ENCODE measurements around the gene SRGAP3. TPM values are rescaled to one million over a fixed set of nuclear protein-coding genes. Genes with fewer than 3 reads are reported as not detected.

Gene SRGAP3
- polyA plus RNA-seq, 3 donors: 0.27 to 1.3 (median 0.87) TPM

GRCh38 chr3:9216736-9217135 is 32.7 kb downstream of the SRGAP3 start:
- Histone ChIP-seq H2AFZ (ENCODE audit: insufficient read depth, low read depth, low read length, poor library complexity, severe bottlenecking) (no peak overlapping the region), H4K20me1 (ENCODE audit: insufficient read depth, low read length) (no peaks in the 10 kb centered on the region), H3K9ac (ENCODE audit: insufficient read depth, low read length, poor library complexity, severe bottlenecking) (no peak overlapping the region), H3K27ac (ENCODE audit: low read depth in 1 of 2, low read length in 2 of 2) (no peak overlapping the region), H3K9me3 (replicated peaks in 1 of 2; ENCODE audit: control insufficient read depth in 1 of 2, insufficient read depth in 1 of 2, low read length in 2 of 2) (no peaks in the 10 kb centered on the region), H3K36me3 (replicated peaks in 1 of 2; ENCODE audit: control insufficient read depth in 1 of 2, insufficient read depth in 2 of 2, low read length in 2 of 2) (no peaks in the 10 kb centered on the region), H3K4me1 (ENCODE audit: control insufficient read depth in 1 of 2, insufficient read depth in 2 of 2, low read length in 2 of 2) (no peaks in the 10 kb centered on the region), H3K27me3 (ENCODE audit: control insufficient read depth in 2 of 2, insufficient read depth in 2 of 2, low read length in 2 of 2) (no peaks in the 10 kb centered on the region), H3K79me2 (ENCODE audit: insufficient read depth, low read length) (no peaks in the 10 kb centered on the region), H3K4me2 (replicated peaks; ENCODE audit: extremely low read depth, low read length, poor library complexity, severe bottlenecking) (no peak overlapping the region), H3K4me3 (replicated peaks in 1 of 3; ENCODE audit: low read depth in 2 of 3, low read length in 3 of 3) (no peak overlapping the region)
- H3K27ac Mint-ChIP-seq: peak overlapping the region in 1 of 7 donors; percentile 5
- TF ChIP-seq, protein P1, sequence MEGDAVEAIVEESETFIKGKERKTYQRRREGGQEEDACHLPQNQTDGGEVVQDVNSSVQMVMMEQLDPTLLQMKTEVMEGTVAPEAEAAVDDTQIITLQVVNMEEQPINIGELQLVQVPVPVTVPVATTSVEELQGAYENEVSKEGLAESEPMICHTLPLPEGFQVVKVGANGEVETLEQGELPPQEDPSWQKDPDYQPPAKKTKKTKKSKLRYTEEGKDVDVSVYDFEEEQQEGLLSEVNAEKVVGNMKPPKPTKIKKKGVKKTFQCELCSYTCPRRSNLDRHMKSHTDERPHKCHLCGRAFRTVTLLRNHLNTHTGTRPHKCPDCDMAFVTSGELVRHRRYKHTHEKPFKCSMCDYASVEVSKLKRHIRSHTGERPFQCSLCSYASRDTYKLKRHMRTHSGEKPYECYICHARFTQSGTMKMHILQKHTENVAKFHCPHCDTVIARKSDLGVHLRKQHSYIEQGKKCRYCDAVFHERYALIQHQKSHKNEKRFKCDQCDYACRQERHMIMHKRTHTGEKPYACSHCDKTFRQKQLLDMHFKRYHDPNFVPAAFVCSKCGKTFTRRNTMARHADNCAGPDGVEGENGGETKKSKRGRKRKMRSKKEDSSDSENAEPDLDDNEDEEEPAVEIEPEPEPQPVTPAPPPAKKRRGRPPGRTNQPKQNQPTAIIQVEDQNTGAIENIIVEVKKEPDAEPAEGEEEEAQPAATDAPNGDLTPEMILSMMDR (IDR thresholded peaks at IDR 0.05): no peak
- peaks cover 0 to 2% (median 0%) of the 10 kb centered on the region in 7 donors for H3K9me3 Mint-ChIP-seq
- H3K36me3 Mint-ChIP-seq: no peaks in the 10 kb centered on the region
- intact Hi-C loops (cut with micrococcal nuclease): no loop called here
- H3K4me1 Mint-ChIP-seq: no peaks in the 10 kb centered on the region
- no peak for DNase-seq
- 98% methylated on average over 13 of the region's 14 CpGs for WGBS (ENCODE audit: insufficient coverage)
- no peak overlapping the region for H3K4me3 Mint-ChIP-seq
- peaks cover 0 to 3% (median 2%) of the 10 kb centered on the region in 3 donors for H3K27me3 Mint-ChIP-seq (ENCODE audit: low read depth in 3 of 3)

DNA sequence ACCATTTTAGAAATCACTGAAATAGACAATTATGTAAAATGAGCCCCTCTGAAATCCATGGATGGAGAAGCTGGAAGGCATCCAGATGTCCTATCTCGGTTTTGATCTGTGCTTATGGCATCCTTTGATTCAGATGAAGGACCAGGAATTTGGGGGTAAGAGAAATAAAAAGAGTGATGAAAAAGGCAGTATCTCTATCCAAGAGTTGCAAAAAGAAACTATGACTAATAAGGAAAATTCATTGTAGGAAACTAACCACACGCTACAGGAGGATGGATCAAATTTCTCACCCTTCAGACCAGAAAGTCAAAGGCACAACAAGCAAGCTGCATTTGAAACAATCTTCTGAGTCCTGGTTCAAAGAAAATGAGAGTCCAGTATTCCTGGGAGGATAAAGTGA is 34.8 kb downstream of the SRGAP3 start:
- H2AFZ ChIP-seq (ENCODE audit: insufficient read depth, low read depth, low read length, poor library complexity, severe bottlenecking): no peak overlapping the region
- no peak overlapping the region for H3K9ac ChIP-seq (ENCODE audit: insufficient read depth, low read length, poor library complexity, severe bottlenecking)
- no peaks in the 10 kb centered on the region for H3K4me1 ChIP-seq (ENCODE audit: control insufficient read depth in 1 of 2, insufficient read depth in 2 of 2, low read length in 2 of 2)
- no peaks in the 10 kb centered on the region for H4K20me1 ChIP-seq (ENCODE audit: insufficient read depth, low read length)
- Mint-ChIP-seq H3K27me3 (ENCODE audit: low read depth in 3 of 3) (no peaks in the 10 kb centered on the region), H3K36me3 (no peaks in the 10 kb centered on the region), H3K27ac (no peak overlapping the region), H3K4me1 (no peaks in the 10 kb centered on the region), H3K9me3 (peaks cover 0 to 2% (median 0%) of the 10 kb centered on the region in 7 donors), H3K4me3 (no peak overlapping the region)
- H3K79me2 ChIP-seq (ENCODE audit: insufficient read depth, low read length): no peaks in the 10 kb centered on the region
- no peak overlapping the region for H3K4me3 ChIP-seq (replicated peaks in 1 of 3; ENCODE audit: low read depth in 2 of 3, low read length in 3 of 3)
- intact Hi-C loops (cut with micrococcal nuclease): no loop called here
- no peak overlapping the region for H3K27ac ChIP-seq (ENCODE audit: low read depth in 1 of 2, low read length in 2 of 2)
- no peaks in the 10 kb centered on the region for H3K36me3 ChIP-seq (replicated peaks in 1 of 2; ENCODE audit: control insufficient read depth in 1 of 2, insufficient read depth in 2 of 2, low read length in 2 of 2)
- TF ChIP-seq, protein P1 (IDR thresholded peaks at IDR 0.05): no peak
- no peak for DNase-seq
- 83% methylated on average over 1 of the region's 2 CpGs for WGBS (ENCODE audit: insufficient coverage)
- no peaks in the 10 kb centered on the region for H3K27me3 ChIP-seq (ENCODE audit: control insufficient read depth in 2 of 2, insufficient read depth in 2 of 2, low read length in 2 of 2)
- no peaks in the 10 kb centered on the region for H3K9me3 ChIP-seq (replicated peaks in 1 of 2; ENCODE audit: control insufficient read depth in 1 of 2, insufficient read depth in 1 of 2, low read length in 2 of 2)
- no peak overlapping the region for H3K4me2 ChIP-seq (replicated peaks; ENCODE audit: extremely low read depth, low read length, poor library complexity, severe bottlenecking)

Data from CD14-positive monocyte (primary cell).